BE2C (cell line): ENCODE measurements around the gene ARSA.
"Not testable (repeated sequence)": the region's sequence is repeated elsewhere in the genome, so short reads cannot be mapped to it uniquely, and the experiment has no call there.

Source experiments
- DNase-seq: peaks from one replicate; pipeline ENCODE4 v3.0.0-alpha.2; 2020
- H3K27me3 ChIP-seq: fragments of 250-450 bp; sonication (Bioruptor Pico); 2 replicates; pipeline ENCODE4 v1.5.1; 2020; ENCODE audit warnings: mild to moderate bottlenecking
- H3K36me3 ChIP-seq: fragments of 250-450 bp; sonication (Bioruptor Pico); 2 replicates; pipeline ENCODE4 v1.5.1; 2020; ENCODE audit warnings: mild to moderate bottlenecking
- H3K4me1 ChIP-seq: fragments of 250-450 bp; sonication (Bioruptor Pico); 2 replicates; pipeline ENCODE4 v1.5.1; 2020
- H3K4me3 ChIP-seq: 2 replicates; pipeline ENCODE4 v1.5.1; 2011; ENCODE audit warnings: low read depth, low read length
- H3K9me3 ChIP-seq: fragments of 250-450 bp; sonication (Bioruptor Pico); 2 replicates; pipeline ENCODE4 v1.5.1; 2020
- TF ChIP-seq, protein P1 (sequence below): IDR thresholded peaks from 2 replicates; pipeline ENCODE4 v1.5.1; 2012; ENCODE audit warnings: mild to moderate bottlenecking, low read depth, low read length

ARSA gene

DNA sequence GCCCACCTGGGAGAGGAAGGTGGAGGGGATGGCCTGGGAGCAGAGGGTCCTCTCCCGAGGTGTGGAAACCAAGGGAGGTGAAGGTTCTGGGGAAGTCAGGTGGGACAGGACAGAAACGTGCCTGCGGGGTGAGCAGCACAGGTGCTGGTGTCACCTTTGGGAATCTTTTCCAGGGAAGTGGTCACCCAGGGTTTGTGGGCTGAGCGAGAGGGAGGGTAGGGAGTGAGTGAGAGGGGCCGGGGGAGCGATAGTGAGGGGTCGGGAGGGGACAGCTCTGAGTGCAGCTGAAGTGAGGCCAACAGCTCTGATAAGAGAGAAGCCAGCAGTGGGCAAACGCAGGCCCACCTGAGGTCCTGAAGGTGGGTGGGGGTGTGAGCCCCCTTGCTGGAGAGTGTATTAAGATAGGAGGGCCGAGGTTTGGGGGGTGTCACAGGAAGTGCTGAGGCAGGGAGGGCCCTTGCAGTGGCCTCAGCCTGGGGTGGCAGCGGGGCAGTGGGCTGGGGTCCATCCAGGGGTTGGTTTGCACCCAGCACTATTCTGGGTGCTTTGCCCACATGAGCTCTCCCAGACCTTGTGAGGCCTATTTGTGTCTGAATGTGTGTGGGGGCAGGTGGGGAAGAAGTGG is 43.1 kb upstream of the ARSA start:
- H3K27me3 ChIP-seq, result peaks cover 47% of the 10 kb centered on the region
- DNase-seq, result no peak
- H3K4me1 ChIP-seq, result no peaks in the 10 kb centered on the region
- no peak overlapping the region for H3K4me3 ChIP-seq
- H3K36me3 ChIP-seq, result no peaks in the 10 kb centered on the region
- H3K9me3 ChIP-seq, result no peaks in the 10 kb centered on the region
- TF ChIP-seq, protein P1, sequence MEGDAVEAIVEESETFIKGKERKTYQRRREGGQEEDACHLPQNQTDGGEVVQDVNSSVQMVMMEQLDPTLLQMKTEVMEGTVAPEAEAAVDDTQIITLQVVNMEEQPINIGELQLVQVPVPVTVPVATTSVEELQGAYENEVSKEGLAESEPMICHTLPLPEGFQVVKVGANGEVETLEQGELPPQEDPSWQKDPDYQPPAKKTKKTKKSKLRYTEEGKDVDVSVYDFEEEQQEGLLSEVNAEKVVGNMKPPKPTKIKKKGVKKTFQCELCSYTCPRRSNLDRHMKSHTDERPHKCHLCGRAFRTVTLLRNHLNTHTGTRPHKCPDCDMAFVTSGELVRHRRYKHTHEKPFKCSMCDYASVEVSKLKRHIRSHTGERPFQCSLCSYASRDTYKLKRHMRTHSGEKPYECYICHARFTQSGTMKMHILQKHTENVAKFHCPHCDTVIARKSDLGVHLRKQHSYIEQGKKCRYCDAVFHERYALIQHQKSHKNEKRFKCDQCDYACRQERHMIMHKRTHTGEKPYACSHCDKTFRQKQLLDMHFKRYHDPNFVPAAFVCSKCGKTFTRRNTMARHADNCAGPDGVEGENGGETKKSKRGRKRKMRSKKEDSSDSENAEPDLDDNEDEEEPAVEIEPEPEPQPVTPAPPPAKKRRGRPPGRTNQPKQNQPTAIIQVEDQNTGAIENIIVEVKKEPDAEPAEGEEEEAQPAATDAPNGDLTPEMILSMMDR, result no peak

DNA sequence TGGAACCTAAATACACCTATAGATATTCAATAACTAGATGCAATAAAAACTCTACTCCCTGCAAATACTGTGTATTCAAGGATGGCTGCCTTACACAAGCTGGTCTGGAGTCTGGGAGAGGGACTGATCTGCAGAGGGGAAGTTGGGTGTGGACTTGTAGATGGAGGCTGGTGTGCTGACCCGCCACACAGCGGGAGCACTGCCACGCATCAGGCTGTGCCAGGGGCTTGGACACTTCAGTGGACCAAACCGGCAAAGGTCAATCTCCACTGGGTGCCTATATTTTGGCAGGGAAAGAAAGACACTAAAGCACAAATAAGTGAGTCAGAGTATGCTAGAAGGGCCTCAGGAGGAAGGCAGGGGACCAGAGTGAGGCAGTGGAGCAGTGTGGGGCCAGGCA is 42.6 kb upstream of the ARSA start:
- H3K36me3 ChIP-seq, result no peaks in the 10 kb centered on the region
- peaks cover 41% of the 10 kb centered on the region for H3K27me3 ChIP-seq
- no peak for DNase-seq

DNA sequence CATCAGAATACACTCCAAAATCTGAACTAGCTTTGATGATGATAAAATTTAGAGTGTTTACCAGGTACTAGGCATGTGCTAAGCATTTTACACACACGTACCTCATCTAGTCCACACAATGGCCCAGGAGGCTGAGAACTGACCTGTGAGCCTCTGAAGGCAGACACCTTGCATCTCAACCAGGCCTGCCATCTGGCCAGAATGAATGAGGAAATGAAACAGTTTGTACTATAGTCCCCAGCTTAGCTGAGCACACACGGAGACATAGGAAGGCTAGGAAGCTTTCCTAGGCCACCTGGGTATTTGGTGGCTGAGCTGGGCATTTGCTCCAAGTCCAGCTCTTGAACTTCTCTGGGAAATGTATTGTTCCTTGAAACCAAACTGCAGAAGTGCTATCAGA is 37.8 kb upstream of the ARSA start:
- TF ChIP-seq, protein P1, result no peak
- no peaks in the 10 kb centered on the region for H3K9me3 ChIP-seq
- H3K4me3 ChIP-seq, result no peak overlapping the region
- DNase-seq, result no peak
- H3K4me1 ChIP-seq, result no peaks in the 10 kb centered on the region
- no peaks in the 10 kb centered on the region for H3K36me3 ChIP-seq
- H3K27me3 ChIP-seq, result peaks cover 19% of the 10 kb centered on the region

More for the DNA sequence above, 42.6 kb upstream of the ARSA start:
- H3K4me3 ChIP-seq, result no peak overlapping the region
- H3K4me1 ChIP-seq, result no peaks in the 10 kb centered on the region
- TF ChIP-seq, protein P1, result no peak
- H3K9me3 ChIP-seq, result no peaks in the 10 kb centered on the region

DNA sequence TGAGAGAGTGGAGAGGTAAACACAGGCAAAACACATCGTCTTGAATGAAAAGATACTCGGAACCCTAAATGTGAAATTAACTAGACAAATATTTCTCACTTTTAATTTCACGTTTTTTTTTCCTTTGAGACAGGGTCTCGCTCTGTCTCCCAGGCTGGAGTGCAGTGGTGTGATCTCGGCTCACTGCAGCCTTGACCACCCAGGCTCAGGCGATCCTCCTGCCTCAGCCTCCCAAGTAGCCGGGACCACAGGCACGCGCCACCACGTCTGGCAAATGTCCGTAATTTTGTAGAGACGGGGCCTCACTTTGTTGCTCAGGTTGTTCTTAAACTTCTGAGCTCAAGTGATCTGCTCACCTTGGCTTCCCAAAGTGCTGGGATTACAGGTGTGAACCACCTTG is 37.3 kb upstream of the ARSA start:
- H3K27me3 ChIP-seq, result peaks cover 15% of the 10 kb centered on the region

DNA sequence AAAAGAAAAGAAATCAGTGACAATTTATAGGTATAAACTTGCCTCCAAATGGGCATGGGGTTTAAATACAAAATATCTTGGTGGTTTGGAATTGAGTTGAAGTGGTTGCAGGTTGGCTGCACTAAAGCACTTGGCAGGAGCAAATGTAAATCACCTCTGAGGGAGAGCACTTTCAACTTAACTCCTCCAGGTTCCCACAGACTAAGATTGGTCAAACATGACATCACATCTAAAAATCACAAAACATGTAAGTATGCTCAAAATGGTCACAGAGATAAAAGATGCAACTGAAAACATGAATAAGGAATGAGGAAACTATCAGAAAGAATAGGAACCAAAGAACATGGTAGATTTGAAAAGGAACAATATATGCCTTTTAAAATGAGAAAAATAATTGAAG is 32.4 kb upstream of the ARSA start:
- no peaks in the 10 kb centered on the region for H3K36me3 ChIP-seq
- DNase-seq, result no peak
- no peaks in the 10 kb centered on the region for H3K9me3 ChIP-seq
- H3K4me1 ChIP-seq, result no peaks in the 10 kb centered on the region
- H3K4me3 ChIP-seq, result no peak overlapping the region
- H3K27me3 ChIP-seq, result peaks cover 3% of the 10 kb centered on the region; the same call in 1 of the 2 replicates
- TF ChIP-seq, protein P1, result no peak

More for the DNA sequence above, 37.3 kb upstream of the ARSA start:
- no peak for DNase-seq
- Histone ChIP-seq H3K36me3 (no peaks in the 10 kb centered on the region), H3K4me3 (no peak overlapping the region), H3K9me3 (no peaks in the 10 kb centered on the region), H3K4me1 (no peaks in the 10 kb centered on the region)
- TF ChIP-seq, protein P1, result no peak

DNA sequence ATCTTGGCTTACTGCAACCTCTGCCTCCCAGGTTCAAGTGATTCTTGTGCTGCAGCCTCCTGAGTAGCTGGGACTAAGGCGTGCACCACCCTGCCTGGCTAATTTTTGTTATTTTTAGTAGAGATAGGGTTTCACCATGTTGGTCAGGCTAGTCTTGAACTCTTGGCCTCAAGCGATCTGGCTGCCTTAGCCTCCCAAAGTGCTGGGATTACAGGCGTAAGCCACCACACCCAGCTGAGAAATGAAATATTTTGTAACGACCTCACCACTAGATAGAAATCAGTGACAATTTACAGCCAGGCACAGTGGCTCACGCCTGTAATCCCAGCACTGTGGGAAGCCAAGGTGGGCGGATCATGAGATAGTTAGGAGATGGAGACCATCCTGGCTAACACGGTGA is 31.8 kb upstream of the ARSA start:
- H3K9me3 ChIP-seq, DNase-seq: not testable (repeated sequence)

More for the DNA sequence above, 31.8 kb upstream of the ARSA start:
- not testable (repeated sequence) for H3K4me1 ChIP-seq, H3K36me3 ChIP-seq, H3K27me3 ChIP-seq, H3K4me3 ChIP-seq
